K562 (cell line): ENCODE measurements around the gene PLCD1. TPM values are rescaled to one million over a fixed set of nuclear protein-coding genes. Genes with fewer than 3 reads are reported as not detected.

Source experiments
- ATAC-seq: fragments of 200-7000 bp; cut with Tn5 transposase; 3 replicates; pipeline ENCODE4 v1.9.1; 2020; ENCODE audit warnings: moderate library complexity
- BruUV-seq: library from RNA; stranded (reverse); fragments of 400-500 nt; replicated peaks from 2 replicates; lab custom pipeline; 2021; lab: Mats Ljungman, UMichigan
- CTCF ChIA-PET: fragments of 300-600 bp; formaldehyde crosslinking; extraction: SDS; loops from one replicate; lab custom pipeline; 2021; ENCODE audit warnings: low intra/inter-chr PET ratio; lab: Yijun Ruan, JAX
- POLR2A ChIA-PET: fragments of 300-600, 350-650 bp; sonication (Branson Sonifier 250); formaldehyde crosslinking; extraction: SDS; loops from one replicate; lab custom pipeline; 2021; ENCODE audit warnings: antibody characterized with exemption, inconsistent platforms; lab: Yijun Ruan, JAX
- DNase-seq, 4 experiments: peaks; one replicate each; pipeline versions ENCODE4 v3.0.0 to v3.0.0-alpha.2; 2011 to 2018; ENCODE audit warnings: low spot score in 3 of 4, mixed read lengths in 3 of 4; ENCODE audit errors: extremely low read depth in 1 of 4
- FAIRE-seq: peaks from 2 replicates; lab custom pipeline; 2011; peaks lifted over from hg19 to GRCh38; lab: Jason Lieb, UNC
- H2AFZ ChIP-seq: 2 replicates; pipeline ENCODE4 v1.6.0; 2011; ENCODE audit warnings: low read depth, low read length, control low read depth, inconsistent platforms
- H3K27ac ChIP-seq: fragments of 200-600 bp; 3 replicates; pipeline ENCODE4 v1.8.0; 2011; ENCODE audit warnings: low read depth, mild to moderate bottlenecking, control low read depth, inconsistent platforms, low read length, moderate library complexity, mixed read lengths; ENCODE audit errors: extremely low read depth
- H3K27me3 ChIP-seq, 2 experiments: fragments of 300-600 bp in 1 of 2; 2 replicates in 1 of 2; 3 replicates in 1 of 2; pipeline versions ENCODE4 v1.6.0 to v1.8.0; 2011; ENCODE audit warnings: inconsistent platforms in 2 of 2, low read length in 2 of 2, mild to moderate bottlenecking in 1 of 2, mixed read lengths in 1 of 2, moderate library complexity in 1 of 2; ENCODE audit not compliant: control insufficient read depth in 2 of 2, insufficient read depth in 2 of 2
- H3K36me3 ChIP-seq: fragments of 300-600 bp; 3 replicates; pipeline ENCODE4 v1.8.0; 2011; ENCODE audit warnings: mild to moderate bottlenecking, low read length, inconsistent platforms; ENCODE audit not compliant: control insufficient read depth, insufficient read depth
- H3K4me1 ChIP-seq, 2 experiments: fragments of 200-600 bp in 1 of 2; replicated peaks in 1 of 2; 2 replicates in 1 of 2; 3 replicates in 1 of 2; pipeline versions ENCODE4 v1.5.1 to v1.8.0; 2011; ENCODE audit warnings: inconsistent platforms in 2 of 2, low read length in 2 of 2, mild to moderate bottlenecking in 1 of 2, mixed read lengths in 1 of 2, moderate library complexity in 1 of 2; ENCODE audit not compliant: control insufficient read depth in 2 of 2, insufficient read depth in 2 of 2
- H3K4me2 ChIP-seq: 2 replicates; pipeline ENCODE4 v1.6.1; 2011; ENCODE audit warnings: low read length, control low read depth, inconsistent platforms, mixed read lengths; ENCODE audit not compliant: insufficient read depth
- H3K4me3 ChIP-seq: fragments of 200-600 bp; sonication (generic), shearing (Covaris generic); 2 replicates; pipeline ENCODE4 v1.5.1; 2016; ENCODE audit warnings: control low read depth, inconsistent platforms
- H3K79me2 ChIP-seq: fragments of 200-600 bp; 3 replicates; pipeline ENCODE4 v1.8.0; 2011; ENCODE audit warnings: low read length, inconsistent platforms; ENCODE audit not compliant: control insufficient read depth, insufficient read depth
- H3K9ac ChIP-seq, 2 experiments: 2 replicates each; pipeline versions ENCODE4 v1.6.0 to v1.6.1; 2011; ENCODE audit warnings: low read depth in 2 of 2, low read length in 2 of 2, control low read depth in 1 of 2, inconsistent platforms in 1 of 2, mild to moderate bottlenecking in 1 of 2, mixed read lengths in 1 of 2; ENCODE audit not compliant: insufficient read depth in 1 of 2
- H3K9me1 ChIP-seq: one replicate; pipeline ENCODE4 v1.6.0; 2011; ENCODE audit warnings: inconsistent platforms, mild to moderate bottlenecking, low read length, moderate library complexity; ENCODE audit not compliant: control insufficient read depth, insufficient read depth
- H3K9me3 ChIP-seq: replicated peaks from 2 replicates; pipeline ENCODE4 v1.5.1; 2011; ENCODE audit warnings: low read depth, low read length, inconsistent platforms; ENCODE audit not compliant: control insufficient read depth, insufficient read depth
- H4K20me1 ChIP-seq: replicated peaks from 2 replicates; pipeline ENCODE4 v1.6.1; 2011; ENCODE audit warnings: low read length, inconsistent platforms, mixed read lengths; ENCODE audit not compliant: control insufficient read depth, insufficient read depth
- HDAC8 ChIP-seq: fragments of 450-650 bp; IDR thresholded peaks from 2 replicates; pipeline ENCODE4 v1.6.1; 2016; ENCODE audit warnings: mild to moderate bottlenecking, missing genetic modification characterization, moderate library complexity, missing compliant biosample characterization
- SMAD2 ChIP-seq: fragments of 150-350 bp; IDR thresholded peaks from 2 replicates; pipeline ENCODE4 v1.6.1; 2014; ENCODE audit warnings: low read depth, mild to moderate bottlenecking, low read length
- USF1 ChIP-seq: sonication (generic); formaldehyde crosslinking; IDR thresholded peaks from 2 replicates; pipeline ENCODE4 v1.9.0; 2022; ENCODE audit warnings: mild to moderate bottlenecking, missing genetic modification reagents
- WGBS: fragments of 100-300 bp; shearing (Covaris generic); methylation state at CpG from one replicate; pipeline ENCODE4 v1.1.6; 2016; ENCODE audit warnings: low coverage, mixed read lengths; ENCODE audit not compliant: insufficient coverage; ENCODE audit errors: missing lambda C conversion rate; 5-methylcytosine and 5-hydroxymethylcytosine counted together
- in situ Hi-C: fragments of 300-500 bp; cut with MboI; formaldehyde crosslinking; loops from 4 replicates; pipeline ENCODE4 v1.15.0; 2018; ENCODE audit warnings: inconsistent platforms, mixed read lengths
- intact Hi-C: fragments of 100-400 bp; cut with micrococcal nuclease; formaldehyde crosslinking; loops from 2 replicates; pipeline ENCODE4 v1.14.2; 2022
- polyA plus RNA-seq, 8 experiments: library from polyadenylated mRNA; depleted of rRNA in 4 of 8; stranded (reverse) in 5 of 8; unstranded in 3 of 8; fragments of >200 nt; fragmentation: Nextera tagmentation in 2 of 8; fragmentation: Illumina TruSeq in 1 of 8; extraction: Ambion mirVana in 2 of 8; extraction: Trizol in 1 of 8; gene quantifications; 2 replicates each; pipeline versions ENCODE4 v1.2.1 to v1.2.3, GENCODE V29; 2011 to 2014; ENCODE audit warnings: inconsistent platforms in 1 of 8, missing spikeins in 1 of 8
- total RNA-seq, 7 experiments: library from RNA; depleted of rRNA in 6 of 7; stranded (reverse); fragments of >200 nt in 6 of 7; fragmentation: Illumina TruSeq in 2 of 7; extraction: Trizol in 2 of 7; gene quantifications; 2 replicates each; pipeline versions ENCODE4 v1.2.1 to v1.2.3, GENCODE V29; 2011 to 2021; ENCODE audit warnings: low replicate concordance in 1 of 7

PLCD1 gene
- total and polyA plus RNA-seq, 9 of the 15 experiments (the other 6 are each of a cell fraction or from before 2014, with no cell fraction given): 5.4 to 209 (median 116) TPM

GRCh38 chr3:38032328-38032865 is 3.0 kb upstream of the PLCD1 start:
- 14% methylated on average over 1 of the region's 1 CpG for WGBS
- no peak overlapping the region for H3K27ac ChIP-seq

More at GRCh38 chr3:38032328-38032865, 3.0 kb upstream of the PLCD1 start:
- Histone ChIP-seq H3K4me1 (peaks cover 8 to 23% of the 10 kb centered on the region in 2 experiments), H3K36me3 (no peaks in the 10 kb centered on the region), H3K9me3 (no peaks in the 10 kb centered on the region), H3K9ac (no peak overlapping the region), H3K4me2 (no peak overlapping the region), H2AFZ (no peak overlapping the region), H3K9me1 (no peaks in the 10 kb centered on the region), H4K20me1 (0 out of 2 replicates have a peak, but pooled peaks cover 6% of the 10 kb centered on the region), H3K27me3 (peaks cover 0 to 41% of the 10 kb centered on the region in 2 experiments; a peak in 2 of 5 replicates), H3K4me3 (no peak overlapping the region), H3K79me2 (no peaks in the 10 kb centered on the region)
- CTCF ChIA-PET: no interaction called here
- no peak for FAIRE-seq
- no peak for DNase-seq
- intact Hi-C loops (no loop called here), in situ Hi-C loops (no loop called here)
- BruUV-seq: no TSS peak
- POLR2A ChIA-PET: no interaction called here
- no peak for TF ChIP-seq HDAC8 (tag)
- TF ChIP-seq SMAD2: no peak
- no peak for TF ChIP-seq USF1 (CRISPR knock-in tag)
- ATAC-seq: no peak
